NB4 (cell line): Measurements from ENCODE around the gene RAP1GAP2.

Experiments used
- MAX ChIP-seq: IDR thresholded peaks from 2 replicates; pipeline ENCODE4 v1.6.1; 2011; ENCODE audit warnings: low read depth, low read length
- MYC ChIP-seq: IDR thresholded peaks from 2 replicates; pipeline ENCODE4 v1.6.1; 2011; ENCODE audit warnings: low read depth, low read length
- POLR2A ChIP-seq: IDR thresholded peaks from 2 replicates; pipeline ENCODE4 v1.6.1; 2011; ENCODE audit warnings: mild to moderate bottlenecking; ENCODE audit not compliant: insufficient read length; ENCODE audit errors: extremely low read depth
- TF ChIP-seq, protein P1 (sequence below): IDR thresholded peaks from one replicate; pipeline ENCODE4 v1.5.1; 2012; ENCODE audit warnings: low read depth, low read length

DNA sequence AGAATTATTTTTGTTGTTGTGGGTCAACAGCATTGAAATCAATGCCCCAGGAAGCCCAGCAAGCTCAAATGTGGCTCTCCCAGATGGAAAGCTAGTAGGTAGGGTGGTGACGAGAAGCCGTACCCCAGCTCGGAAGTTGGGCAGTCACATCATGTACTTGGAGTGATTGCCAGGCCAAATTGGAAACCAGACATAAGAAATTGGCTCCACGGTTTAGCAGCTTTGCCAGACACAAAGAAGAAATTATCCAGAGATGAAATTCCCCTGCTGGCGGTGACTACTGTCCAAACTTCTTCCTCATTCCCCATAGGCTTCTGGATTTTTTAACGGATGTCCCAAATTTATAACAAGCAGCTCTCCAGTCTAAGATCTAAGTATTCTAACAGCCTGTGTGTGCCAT lies 171.3 kb downstream of the RAP1GAP2 start:
- TF ChIP-seq, protein P1, sequence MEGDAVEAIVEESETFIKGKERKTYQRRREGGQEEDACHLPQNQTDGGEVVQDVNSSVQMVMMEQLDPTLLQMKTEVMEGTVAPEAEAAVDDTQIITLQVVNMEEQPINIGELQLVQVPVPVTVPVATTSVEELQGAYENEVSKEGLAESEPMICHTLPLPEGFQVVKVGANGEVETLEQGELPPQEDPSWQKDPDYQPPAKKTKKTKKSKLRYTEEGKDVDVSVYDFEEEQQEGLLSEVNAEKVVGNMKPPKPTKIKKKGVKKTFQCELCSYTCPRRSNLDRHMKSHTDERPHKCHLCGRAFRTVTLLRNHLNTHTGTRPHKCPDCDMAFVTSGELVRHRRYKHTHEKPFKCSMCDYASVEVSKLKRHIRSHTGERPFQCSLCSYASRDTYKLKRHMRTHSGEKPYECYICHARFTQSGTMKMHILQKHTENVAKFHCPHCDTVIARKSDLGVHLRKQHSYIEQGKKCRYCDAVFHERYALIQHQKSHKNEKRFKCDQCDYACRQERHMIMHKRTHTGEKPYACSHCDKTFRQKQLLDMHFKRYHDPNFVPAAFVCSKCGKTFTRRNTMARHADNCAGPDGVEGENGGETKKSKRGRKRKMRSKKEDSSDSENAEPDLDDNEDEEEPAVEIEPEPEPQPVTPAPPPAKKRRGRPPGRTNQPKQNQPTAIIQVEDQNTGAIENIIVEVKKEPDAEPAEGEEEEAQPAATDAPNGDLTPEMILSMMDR: no peak
- TF ChIP-seq MAX (no peak), POLR2A (no peak), MYC (no peak)
